Right ventricle myocardium superior (tissue), 1 donor: ENCODE data around the gene SRSF1. TPM values are rescaled to one million over a fixed set of nuclear protein-coding genes. Genes with fewer than 3 reads are reported as not detected.
"Not testable (repeated sequence)": the region's sequence is repeated elsewhere in the genome, so short reads cannot be mapped to it uniquely, and the experiment has no call there.

ENCODE experiments used
- ATAC-seq: fragments of 200-7000 bp; cut with Tn5 transposase; one replicate; pipeline ENCODE4 v1.9.1; 2020; ENCODE audit warnings: mild to moderate bottlenecking; ENCODE audit not compliant: poor library complexity
- DNase-seq: peaks from one replicate; pipeline ENCODE4 v3.0.0-alpha.2; 2020
- intact Hi-C: fragments of 100-400 bp; cut with DNase I; formaldehyde crosslinking; loops from one replicate; pipeline ENCODE4 v1.11.2; 2022
- long read RNA-seq: library from polyadenylated mRNA; unstranded; transcript quantifications from one replicate; pipeline ENCODE4 v2.0.0, GENCODE V29; 2021
- total RNA-seq: library from RNA; stranded (reverse); fragmentation: NEBNext Ultra II Directional; extraction: Animal tissue kit (Norgen Biotek cat#: 25700); gene quantifications from one replicate; pipeline ENCODE4 v1.2.1, GENCODE V29; 2021
- donor health status: DM: no; HTN: yes; CAD: no; lungs with severe emphysema.

Gene SRSF1
- 90.9 TPM for total RNA-seq
- long read RNA-seq, transcript SRSF1-204 (4 exons, 1,720 nt), result minor isoform, 5 of 85 reads
- long read RNA-seq, transcript SRSF1-201 (4 exons, 1,513 nt), result major isoform, 58 of 85 reads
- long read RNA-seq, partial matches to known transcripts, result 3 of 85 reads
- long read RNA-seq, other reads (novel, unspliced or antisense), result 17 of 85 reads

GRCh38 chr17:58006924-58007780 is at the start of gene SRSF1:
TSS of gene SRSF1 (minus strand) at chr17:58007246. CDS start at chr17:58007137, 109 bp downstream.
- peak; percentile 99 for DNase-seq
- intact Hi-C loops, result loop anchor here (2.0 to 5.0 kb wide), 2 partner anchors 78 to 105 kb away; no protein-coding TSS in a partner anchor
- ATAC-seq, result peak; percentile 97

GRCh38 chr17:58056476-58056875 is 49.4 kb upstream of the SRSF1 start:
- intact Hi-C loops, result no loop called here
- no peak for DNase-seq
- no peak for ATAC-seq

- DNase-seq (no peak), ATAC-seq (no peak)
- intact Hi-C loops, result no loop called here
Observed at GRCh38 chr17:58054641-58055040, 47.6 kb upstream of the SRSF1 start.

GRCh38 chr17:58052945-58053715 is 46.1 kb upstream of the SRSF1 start:
- no peak for ATAC-seq
- intact Hi-C loops, result no loop called here
- DNase-seq, result no peak

- intact Hi-C loops, result no loop called here
- no peak for DNase-seq
- no peak for ATAC-seq
Observed at GRCh38 chr17:58052407-58052806, 45.4 kb upstream of the SRSF1 start.

- intact Hi-C loops, result no loop called here
- DNase-seq (no peak), ATAC-seq (no peak)
Observed at GRCh38 chr17:58051468-58051867, 44.4 kb upstream of the SRSF1 start.

- ATAC-seq (no peak), DNase-seq (no peak)
- intact Hi-C loops, result no loop called here
Observed at GRCh38 chr17:58050966-58051365, 43.9 kb upstream of the SRSF1 start.

GRCh38 chr17:58049533-58049932 is 42.5 kb upstream of the SRSF1 start:
- DNase-seq (no peak), ATAC-seq (no peak)
- intact Hi-C loops, result no loop called here

GRCh38 chr17:58047376-58048150 is 40.5 kb upstream of the SRSF1 start:
- intact Hi-C loops, result no loop called here
- ATAC-seq, result no peak

GRCh38 chr17:58046239-58047094 is 39.4 kb upstream of the SRSF1 start:
- intact Hi-C loops, result no loop called here
- ATAC-seq (peak; percentile 92), DNase-seq (peak; percentile 50)

More at GRCh38 chr17:58047376-58048150, 40.5 kb upstream of the SRSF1 start:
- DNase-seq, result no peak

- ATAC-seq, intact Hi-C loops, DNase-seq: not testable (repeated sequence)
Observed at GRCh38 chr17:58044256-58044655, 37.2 kb upstream of the SRSF1 start.

- no peak for DNase-seq
- ATAC-seq, result no peak
- intact Hi-C loops, result no loop called here
Observed at GRCh38 chr17:58043221-58044181, 36.5 kb upstream of the SRSF1 start.

GRCh38 chr17:58041161-58041560 is 34.1 kb upstream of the SRSF1 start:
- ATAC-seq, result no peak
- intact Hi-C loops, result no loop called here
- DNase-seq, result no peak

GRCh38 chr17:58040386-58040785 is 33.3 kb upstream of the SRSF1 start:
- no peak for ATAC-seq
- intact Hi-C loops, result no loop called here
- no peak for DNase-seq

GRCh38 chr17:58039975-58040374 is 32.9 kb upstream of the SRSF1 start:
- ATAC-seq, result no peak
- intact Hi-C loops, result no loop called here
- DNase-seq, result no peak

- no peak for DNase-seq
- intact Hi-C loops, result no loop called here
Observed at GRCh38 chr17:58032691-58033415, 25.8 kb upstream of the SRSF1 start.

More at GRCh38 chr17:58032691-58033415, 25.8 kb upstream of the SRSF1 start:
- ATAC-seq, result no peak
